HFF-Myc (cell line): ENCODE data around the gene FMO2.

Experiments used
- DNase-seq: peaks from one replicate; pipeline ENCODE4 v3.0.0-alpha.2; 2011; ENCODE audit warnings: low read depth; ENCODE audit errors: extremely low read depth
- H3K4me3 ChIP-seq: replicated peaks from 2 replicates; pipeline ENCODE4 v1.5.1; 2011; ENCODE audit warnings: low read depth, mild to moderate bottlenecking, control low read depth, low read length
- CTCF ChIP-seq: IDR thresholded peaks from 2 replicates; pipeline ENCODE4 v1.5.1; 2012; ENCODE audit warnings: mild to moderate bottlenecking, low read depth, low read length, control low read depth; ENCODE audit errors: missing control alignments

Gene FMO2

GRCh38 chr1:171158551-171158950, 26.5 kb upstream of the FMO2 start:
- no peak for TF ChIP-seq CTCF
- no peak overlapping the region for H3K4me3 ChIP-seq
- no peak for DNase-seq

GRCh38 chr1:171159148-171159547, 26.0 kb upstream of the FMO2 start:
- no peak overlapping the region for H3K4me3 ChIP-seq
- TF ChIP-seq CTCF, result no peak
- DNase-seq, result no peak

GRCh38 chr1:171160211-171160610, 24.9 kb upstream of the FMO2 start:
- TF ChIP-seq CTCF, result no peak
- no peak for DNase-seq
- no peak overlapping the region for H3K4me3 ChIP-seq

- DNase-seq, result no peak
- H3K4me3 ChIP-seq, result no peak overlapping the region
- no peak for TF ChIP-seq CTCF
Observed at GRCh38 chr1:171160639-171161354, 24.3 kb upstream of the FMO2 start.

GRCh38 chr1:171161431-171161830, 23.7 kb upstream of the FMO2 start:
- H3K4me3 ChIP-seq, result no peak overlapping the region
- TF ChIP-seq CTCF, result no peak
- DNase-seq, result no peak

GRCh38 chr1:171166361-171166760, 18.7 kb upstream of the FMO2 start:
- H3K4me3 ChIP-seq, result no peak overlapping the region
- DNase-seq, result no peak
- TF ChIP-seq CTCF, result no peak

GRCh38 chr1:171167785-171168184, 17.3 kb upstream of the FMO2 start:
- DNase-seq, result no peak
- no peak overlapping the region for H3K4me3 ChIP-seq
- no peak for TF ChIP-seq CTCF
